BLaER1 treated with 17β-estradiol and CSF1 and Interleukin-3, amounts not matched to agents 10 nM and 100 nM (cell line): ENCODE data around the gene PRORP.

Experiments
- H3K27ac ChIP-seq, 11 experiments: shearing (Covaris generic); formaldehyde crosslinking; 2 replicates each; pipeline ENCODE4 v1.8.1; 2022
- H3K27me3 ChIP-seq, 11 experiments: shearing (Covaris generic); formaldehyde crosslinking; 2 replicates each; pipeline ENCODE4 v1.8.1; 2022
- H3K36me3 ChIP-seq, 11 experiments: shearing (Covaris generic); formaldehyde crosslinking; 2 replicates each; pipeline ENCODE4 v1.8.1; 2022
- H3K4me1 ChIP-seq, 10 experiments: shearing (Covaris generic); formaldehyde crosslinking; 2 replicates each; pipeline ENCODE4 v1.8.1; 2022
- H3K4me2 ChIP-seq, 11 experiments: shearing (Covaris generic); formaldehyde crosslinking; 2 replicates each; pipeline ENCODE4 v1.8.1; 2022
- H3K4me3 ChIP-seq, 10 experiments: shearing (Covaris generic); formaldehyde crosslinking; 2 replicates each; pipeline ENCODE4 v1.8.1; 2022
- H3K9ac ChIP-seq, 11 experiments: shearing (Covaris generic); formaldehyde crosslinking; 2 replicates each; pipeline ENCODE4 v1.8.1; 2022
- H3K9me3 ChIP-seq, 11 experiments: shearing (Covaris generic); formaldehyde crosslinking; replicated peaks in 1 of 11; 2 replicates each; pipeline ENCODE4 v1.8.1; 2022
- H4K20me1 ChIP-seq, 11 experiments: shearing (Covaris generic); formaldehyde crosslinking; 2 replicates each; pipeline ENCODE4 v1.8.1; 2022
- Cebpa-rat ChIP-seq, 11 experiments: shearing (Covaris generic); IDR thresholded peaks; 2 replicates each; pipeline ENCODE4 v1.8.1; 2022

The PRORP gene

GRCh38 chr14:35161231-35161630 is 38.9 kb downstream of the PRORP start:
- no peak overlapping the region for H3K27ac ChIP-seq

GRCh38 chr14:35163384-35163783 is 41.0 kb downstream of the PRORP start:
- no peak for TF ChIP-seq Cebpa-rat (IDR thresholded peaks at IDR 0.05)
- Histone ChIP-seq H3K9me3 (no peaks in the 10 kb centered on the region; a peak in 1 of 22 replicates), H3K27me3 (no peaks in the 10 kb centered on the region), H3K4me3 (no peak overlapping the region), H3K9ac (no peak overlapping the region), H4K20me1 (peaks cover 0 to 4% (median 0%) of the 10 kb centered on the region in 11 experiments; a peak in 1 of 22 replicates), H3K4me1 (peaks cover 0 to 40% (median 2%) of the 10 kb centered on the region in 10 experiments; a peak in 7 of 20 replicates), H3K36me3 (peaks cover 32 to 60% (median 44%) of the 10 kb centered on the region in 11 experiments), H3K27ac (no peak overlapping the region), H3K4me2 (no peak overlapping the region)

More at GRCh38 chr14:35161231-35161630, 38.9 kb downstream of the PRORP start:
- TF ChIP-seq Cebpa-rat (IDR thresholded peaks at IDR 0.05) = no peak
- Histone ChIP-seq H3K4me3 (no peak overlapping the region), H3K4me2 (peak overlapping the region in 2 of 11 experiments; percentile 53 to 61; a peak in 3 of 22 replicates), H4K20me1 (peaks cover 0 to 4% (median 0%) of the 10 kb centered on the region in 11 experiments; a peak in 1 of 22 replicates), H3K27me3 (no peaks in the 10 kb centered on the region), H3K4me1 (peaks cover 13 to 60% (median 16%) of the 10 kb centered on the region in 10 experiments), H3K9me3 (no peaks in the 10 kb centered on the region), H3K9ac (no peak overlapping the region), H3K36me3 (peaks cover 21 to 44% (median 33%) of the 10 kb centered on the region in 11 experiments)

DNA sequence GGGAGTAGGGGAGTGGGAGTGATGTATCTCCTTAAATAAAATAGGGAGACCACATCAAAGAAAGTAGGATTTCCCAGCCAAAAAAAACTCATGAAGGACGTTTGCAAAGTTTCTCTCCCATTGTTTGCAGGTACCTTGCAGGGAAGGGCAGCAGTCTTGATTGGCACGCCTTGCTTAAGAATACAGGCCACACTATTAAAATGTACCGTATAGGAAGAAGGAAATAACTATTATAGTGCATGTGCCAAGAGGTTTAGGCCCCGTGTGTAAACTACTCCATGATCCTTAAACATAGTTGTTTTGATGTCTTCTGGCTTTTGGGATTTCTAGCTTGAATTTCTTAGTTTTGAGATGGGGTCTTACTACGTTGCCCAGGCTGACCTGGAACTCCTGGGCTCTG is 42.5 kb downstream of the PRORP start:
- peaks cover 28 to 62% (median 37%) of the 10 kb centered on the region in 11 experiments; a peak in 19 of 22 replicates for H3K36me3 ChIP-seq

GRCh38 chr14:35167496-35167895 is 45.1 kb downstream of the PRORP start:
- no peak overlapping the region for H3K4me2 ChIP-seq
- H3K27me3 ChIP-seq = no peaks in the 10 kb centered on the region
- H3K36me3 ChIP-seq = peaks cover 27 to 80% (median 40%) of the 10 kb centered on the region in 11 experiments; a peak in 20 of 22 replicates
- H3K9ac ChIP-seq = no peak overlapping the region
- H4K20me1 ChIP-seq = peaks cover 0 to 4% (median 0%) of the 10 kb centered on the region in 11 experiments; a peak in 1 of 22 replicates
- peaks cover 0 to 6% (median 0%) of the 10 kb centered on the region in 11 experiments; a peak in 4 of 22 replicates for H3K9me3 ChIP-seq
- H3K4me1 ChIP-seq = no peaks in the 10 kb centered on the region
- no peak overlapping the region for H3K27ac ChIP-seq
- TF ChIP-seq Cebpa-rat (IDR thresholded peaks at IDR 0.05) = no peak
- no peak overlapping the region for H3K4me3 ChIP-seq

More for the DNA sequence above, 42.5 kb downstream of the PRORP start:
- H3K9ac ChIP-seq = no peak overlapping the region
- H3K9me3 ChIP-seq = peaks cover 0 to 5% (median 0%) of the 10 kb centered on the region in 11 experiments; a peak in 3 of 22 replicates
- no peak overlapping the region for H3K4me2 ChIP-seq
- no peaks in the 10 kb centered on the region for H3K27me3 ChIP-seq
- H3K4me1 ChIP-seq = peaks cover 0 to 26% (median 2%) of the 10 kb centered on the region in 10 experiments; a peak in 7 of 20 replicates
- peaks cover 0 to 4% (median 0%) of the 10 kb centered on the region in 11 experiments; a peak in 1 of 22 replicates for H4K20me1 ChIP-seq
- H3K4me3 ChIP-seq = no peak overlapping the region
- H3K27ac ChIP-seq = no peak overlapping the region
- no peak for TF ChIP-seq Cebpa-rat (IDR thresholded peaks at IDR 0.05)
